Gastrocnemius medialis (tissue), 4 donors: Measurements from ENCODE around the gene TNFRSF6B. TPM values are rescaled to one million over a fixed set of nuclear protein-coding genes. Genes with fewer than 3 reads are reported as not detected.

Source experiments
- ATAC-seq, 2 donors: fragments of 150-250 bp; one replicate each; pipeline ENCODE4 v1.9.1; 2016
- DNase-seq, 2 donors: peaks; one replicate each; pipeline ENCODE4 v3.0.0-alpha.2; 2019
- H3K27ac ChIP-seq, 4 donors: fragments of 200-600 bp; sonication (generic); 1 replicate in 1 of 4; 2 replicates in 3 of 4; pipeline ENCODE4 v1.5.1; 2016 to 2018; ENCODE audit warnings: mild to moderate bottlenecking in 2 of 4, moderate library complexity in 1 of 4
- H3K27me3 ChIP-seq, 3 donors: fragments of 200-600 bp; sonication (generic) in 2 of 3; 1 replicate in 1 of 3; 2 replicates in 2 of 3; pipeline versions ENCODE4 v1.5.1 to v1.6.0; 2016 to 2019; ENCODE audit warnings: mild to moderate bottlenecking in 1 of 3, moderate library complexity in 1 of 3
- H3K36me3 ChIP-seq, 2 donors: fragments of 200-600 bp; sonication (generic) in 1 of 2; one replicate each; pipeline ENCODE4 v1.5.1; 2017 to 2018
- H3K4me1 ChIP-seq, 2 donors: fragments of 200-600 bp; sonication (generic) in 1 of 2; one replicate each; pipeline ENCODE4 v1.5.1; 2016 to 2017; ENCODE audit warnings: mild to moderate bottlenecking in 2 of 2
- H3K4me3 ChIP-seq, 4 donors: fragments of 200-600 bp; sonication (generic) in 3 of 4; 1 replicate in 1 of 4; 2 replicates in 3 of 4; pipeline ENCODE4 v1.5.1; 2016 to 2019; ENCODE audit warnings: mild to moderate bottlenecking in 2 of 4
- H3K9me3 ChIP-seq, 3 donors: fragments of 200-600 bp; sonication (generic) in 2 of 3; 1 replicate in 1 of 3; 2 replicates in 2 of 3; pipeline ENCODE4 v1.5.1; 2016 to 2019
- CTCF ChIP-seq, 5 experiments: fragments of 450-650 bp in 3 of 5; fragments of 200-600 bp in 2 of 5; sonication (generic) in 2 of 5; IDR thresholded peaks in 4 of 5; conservative IDR thresholded peaks in 1 of 5; 1 replicate in 4 of 5; 2 replicates in 1 of 5; pipeline ENCODE4 v1.5.1; 2016 to 2019; ENCODE audit warnings: antibody characterized with exemption in 5 of 5, mild to moderate bottlenecking in 3 of 5, moderate library complexity in 3 of 5
- POLR2A ChIP-seq, 2 donors: fragments of 450-650 bp; IDR thresholded peaks; one replicate each; pipeline ENCODE4 v1.6.1; 2017; ENCODE audit warnings: antibody characterized with exemption in 2 of 2, mild to moderate bottlenecking in 2 of 2, moderate library complexity in 2 of 2
- in situ Hi-C, 4 donors: fragments of 200-750 bp; cut with MboI; loops; one replicate each; pipeline versions ENCODE4 v1.15.0 to v1.8.0; 2017; ENCODE audit warnings: low sequenced_read_pairs in 4 of 4
- intact Hi-C: fragments of 100-400 bp; cut with DNase I; formaldehyde crosslinking; loops from one replicate; pipeline ENCODE4 v1.15.1; 2023; ENCODE audit warnings: low total_unique reads
- total RNA-seq, 4 donors: library from RNA; depleted of rRNA; stranded (reverse); fragments of >200 nt; gene quantifications; one replicate each; pipeline versions ENCODE4 v1.1.0 to v1.2.3, GENCODE V29; 2016

Gene TNFRSF6B
- total RNA-seq, 4 donors from 2014 or later: 1.2 to 4.8 (median 3.1) TPM

- Histone ChIP-seq H3K4me1 (no peaks in the 10 kb centered on the region), H3K4me3 (no peak overlapping the region), H3K27me3 (no peaks in the 10 kb centered on the region), H3K36me3 (peaks cover 0 to 54% of the 10 kb centered on the region in 2 donors), H3K27ac (no peak overlapping the region), H3K9me3 (no peaks in the 10 kb centered on the region)
- TF ChIP-seq CTCF (IDR thresholded peaks at IDR 0.05 in 4 of 5, conservative IDR thresholded peaks at IDR 0.05 in 1 of 5): no peak
- no peak for TF ChIP-seq POLR2A (IDR thresholded peaks at IDR 0.05)
- ATAC-seq (no peak), DNase-seq (no peak)
- in situ Hi-C loops: no loop called here
- intact Hi-C loops: no loop called here
These were observed 22.5 kb upstream of the TNFRSF6B start for GRCh38 chr20:63673951-63674350.

- no peaks in the 10 kb centered on the region for H3K9me3 ChIP-seq
- H3K4me3 ChIP-seq: no peak overlapping the region
- no peaks in the 10 kb centered on the region for H3K27me3 ChIP-seq
- DNase-seq: no peak
- no peaks in the 10 kb centered on the region for H3K4me1 ChIP-seq
- TF ChIP-seq POLR2A (IDR thresholded peaks at IDR 0.05): no peak
- TF ChIP-seq CTCF (IDR thresholded peaks at IDR 0.05 in 4 of 5, conservative IDR thresholded peaks at IDR 0.05 in 1 of 5): no peak
- H3K27ac ChIP-seq: no peak overlapping the region
- intact Hi-C loops: no loop called here
- in situ Hi-C loops: no loop called here
- ATAC-seq: no peak
- peaks cover 0 to 55% of the 10 kb centered on the region in 2 donors for H3K36me3 ChIP-seq
These were observed 20.6 kb upstream of the TNFRSF6B start for GRCh38 chr20:63675681-63676368.

- ATAC-seq (no peak), DNase-seq (no peak)
- Histone ChIP-seq H3K27me3 (no peaks in the 10 kb centered on the region), H3K4me1 (peaks cover 0 to 8% of the 10 kb centered on the region in 2 donors), H3K36me3 (peaks cover 0 to 52% of the 10 kb centered on the region in 2 donors), H3K4me3 (no peak overlapping the region), H3K9me3 (no peaks in the 10 kb centered on the region), H3K27ac (no peak overlapping the region)
- in situ Hi-C loops: no loop called here
- intact Hi-C loops: no loop called here
- TF ChIP-seq POLR2A (IDR thresholded peaks at IDR 0.05) (no peak), CTCF (IDR thresholded peaks at IDR 0.05 in 4 of 5, conservative IDR thresholded peaks at IDR 0.05 in 1 of 5) (no peak)
These were observed 18.4 kb upstream of the TNFRSF6B start for GRCh38 chr20:63678071-63678470.

- in situ Hi-C loops (no loop called here), intact Hi-C loops (no loop called here)
- Histone ChIP-seq H3K9me3 (no peaks in the 10 kb centered on the region), H3K4me3 (no peak overlapping the region), H3K36me3 (peaks cover 0 to 50% of the 10 kb centered on the region in 2 donors), H3K27me3 (no peaks in the 10 kb centered on the region), H3K27ac (no peak overlapping the region), H3K4me1 (peaks cover 0 to 8% of the 10 kb centered on the region in 2 donors)
- no peak for TF ChIP-seq POLR2A (IDR thresholded peaks at IDR 0.05)
- TF ChIP-seq CTCF (IDR thresholded peaks at IDR 0.05 in 4 of 5, conservative IDR thresholded peaks at IDR 0.05 in 1 of 5): no peak
- no peak for ATAC-seq
- no peak for DNase-seq
These were observed 17.6 kb upstream of the TNFRSF6B start for GRCh38 chr20:63678667-63679465.
